Astrocyte (in vitro differentiated cells and primary cell): Measurements from ENCODE around the gene KCNG3. TPM values are rescaled to one million over a fixed set of nuclear protein-coding genes. Genes with fewer than 3 reads are reported as not detected.

Experiments used
- DNase-seq: peaks from one replicate; pipeline ENCODE4 v3.0.0-alpha.2; 2010; ENCODE audit warnings: low read depth
- FAIRE-seq: peaks from 2 replicates; lab custom pipeline; 2011; peaks lifted over from hg19 to GRCh38; lab: Jason Lieb, UNC
- H2AFZ ChIP-seq: 2 replicates; pipeline ENCODE4 v1.6.0; 2012; ENCODE audit warnings: low read depth, low read length, inconsistent platforms
- H3K27ac ChIP-seq: 2 replicates; pipeline ENCODE4 v1.5.1; 2011; ENCODE audit warnings: low read depth, low read length, inconsistent platforms
- H3K27me3 ChIP-seq: 2 replicates; pipeline ENCODE4 v1.6.0; 2011; ENCODE audit warnings: low read length, inconsistent platforms; ENCODE audit not compliant: insufficient read depth
- H3K36me3 ChIP-seq: 2 replicates; pipeline ENCODE4 v1.5.1; 2011; ENCODE audit warnings: low read length, inconsistent platforms; ENCODE audit not compliant: insufficient read depth
- H3K4me1 ChIP-seq: 2 replicates; pipeline ENCODE4 v1.5.1; 2011; ENCODE audit warnings: low read length, inconsistent platforms; ENCODE audit not compliant: insufficient read depth
- H3K4me2 ChIP-seq: 2 replicates; pipeline ENCODE4 v1.6.0; 2012; ENCODE audit warnings: low read length, inconsistent platforms
- H3K4me3 ChIP-seq: 2 replicates; pipeline ENCODE4 v1.5.1; 2011; ENCODE audit warnings: low read depth, mild to moderate bottlenecking, low read length, inconsistent platforms; ENCODE audit not compliant: insufficient read depth
- H3K79me2 ChIP-seq: 2 replicates; pipeline ENCODE4 v1.6.0; 2012; ENCODE audit warnings: mild to moderate bottlenecking, low read length, inconsistent platforms; ENCODE audit not compliant: insufficient read depth
- H3K9ac ChIP-seq: 2 replicates; pipeline ENCODE4 v1.6.0; 2012; ENCODE audit warnings: mild to moderate bottlenecking, low read length, inconsistent platforms
- H3K9me3 ChIP-seq: 2 replicates; pipeline ENCODE4 v1.5.1; 2012; ENCODE audit warnings: low read depth, mild to moderate bottlenecking, low read length, inconsistent platforms; ENCODE audit not compliant: insufficient read depth
- H4K20me1 ChIP-seq: 2 replicates; pipeline ENCODE4 v1.6.0; 2012; ENCODE audit warnings: low read length, inconsistent platforms; ENCODE audit not compliant: insufficient read depth
- H3K27ac Mint-ChIP-seq: one replicate; pipeline ENCODE4 v1.8.0; 2021; ENCODE audit warnings: mild to moderate bottlenecking, mixed read lengths; ENCODE audit not compliant: unreplicated experiment
- H3K27me3 Mint-ChIP-seq: one replicate; pipeline ENCODE4 v1.8.0; 2021; ENCODE audit warnings: low read depth, mixed read lengths; ENCODE audit not compliant: unreplicated experiment
- H3K36me3 Mint-ChIP-seq: one replicate; pipeline ENCODE4 v1.8.0; 2021; ENCODE audit warnings: low read depth, mixed read lengths; ENCODE audit not compliant: unreplicated experiment
- H3K4me1 Mint-ChIP-seq: one replicate; pipeline ENCODE4 v1.8.0; 2021; ENCODE audit warnings: low read depth, mixed read lengths; ENCODE audit not compliant: unreplicated experiment
- H3K4me3 Mint-ChIP-seq: one replicate; pipeline ENCODE4 v1.8.0; 2021; ENCODE audit warnings: mild to moderate bottlenecking, moderate library complexity, mixed read lengths; ENCODE audit not compliant: unreplicated experiment
- H3K9me3 Mint-ChIP-seq: one replicate; pipeline ENCODE4 v1.8.0; 2021; ENCODE audit warnings: mild to moderate bottlenecking, mixed read lengths; ENCODE audit not compliant: unreplicated experiment
- EZH2 ChIP-seq: IDR thresholded peaks from 2 replicates; pipeline ENCODE4 v1.6.1; 2012; ENCODE audit warnings: mild to moderate bottlenecking, low read length, inconsistent platforms; ENCODE audit not compliant: insufficient read depth
- total RNA-seq: library from RNA; stranded (reverse); gene quantifications from 2 replicates; pipeline ENCODE4 v1.2.1, GENCODE V29; 2021
- TF ChIP-seq, protein P1 (sequence below): IDR thresholded peaks from 2 replicates; pipeline ENCODE4 v1.5.1; 2011; ENCODE audit warnings: low read depth, mild to moderate bottlenecking, inconsistent platforms, low read length, moderate library complexity; ENCODE audit not compliant: insufficient read depth

KCNG3 gene
- total RNA-seq, 1 donor from 2014 or later: 0.20 TPM

DNA sequence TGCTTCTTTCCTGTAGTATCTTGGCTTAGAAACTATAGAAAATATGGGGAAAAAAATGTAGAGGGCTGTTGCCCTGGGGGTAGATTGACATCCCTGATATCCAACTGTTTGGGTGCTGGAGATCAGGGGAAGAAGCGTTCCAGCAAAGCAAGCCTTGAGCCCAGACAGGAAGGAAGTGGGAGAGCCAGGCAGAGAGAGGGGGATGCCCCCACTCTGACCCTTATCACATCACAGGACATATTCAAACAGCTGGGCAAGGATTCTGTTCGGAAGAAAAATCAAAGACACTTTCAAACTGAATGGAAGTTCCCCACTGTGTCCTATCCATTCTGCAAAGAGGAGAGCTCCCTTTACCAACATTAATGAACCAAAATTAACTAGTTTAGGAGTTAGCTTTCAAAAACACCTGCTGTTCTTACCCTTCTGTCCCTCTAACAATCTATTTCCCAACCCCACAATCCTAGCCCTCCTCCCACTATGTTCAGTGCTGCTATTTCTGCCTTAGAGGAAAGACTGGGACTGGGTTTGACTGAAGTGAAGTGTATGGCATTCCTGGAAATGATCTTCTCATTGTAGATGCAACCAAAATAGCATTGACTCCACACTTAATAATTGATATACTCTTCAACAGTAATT, 16.9 kb upstream of the KCNG3 start:
- H4K20me1 ChIP-seq: no peaks in the 10 kb centered on the region
- H3K4me3 Mint-ChIP-seq: peak overlapping the region; percentile 21
- H3K36me3 Mint-ChIP-seq: no peaks in the 10 kb centered on the region
- no peaks in the 10 kb centered on the region for H3K79me2 ChIP-seq
- peak overlapping the region; percentile 32 for H3K4me2 ChIP-seq
- H3K36me3 ChIP-seq: no peaks in the 10 kb centered on the region
- no peak overlapping the region for H3K27ac ChIP-seq
- H3K4me1 Mint-ChIP-seq: peaks cover 10% of the 10 kb centered on the region
- no peak overlapping the region for H3K4me3 ChIP-seq
- no peak overlapping the region for H2AFZ ChIP-seq
- no peak overlapping the region for H3K9ac ChIP-seq
- no peaks in the 10 kb centered on the region for H3K4me1 ChIP-seq
- H3K27me3 Mint-ChIP-seq: no peaks in the 10 kb centered on the region
- peak overlapping the region; percentile 58 for H3K27ac Mint-ChIP-seq
- DNase-seq (peak; percentile 12), FAIRE-seq (no peak)
- no peaks in the 10 kb centered on the region for H3K9me3 ChIP-seq
- H3K27me3 ChIP-seq: no peaks in the 10 kb centered on the region
- H3K9me3 Mint-ChIP-seq: no peaks in the 10 kb centered on the region
- TF ChIP-seq, protein P1, sequence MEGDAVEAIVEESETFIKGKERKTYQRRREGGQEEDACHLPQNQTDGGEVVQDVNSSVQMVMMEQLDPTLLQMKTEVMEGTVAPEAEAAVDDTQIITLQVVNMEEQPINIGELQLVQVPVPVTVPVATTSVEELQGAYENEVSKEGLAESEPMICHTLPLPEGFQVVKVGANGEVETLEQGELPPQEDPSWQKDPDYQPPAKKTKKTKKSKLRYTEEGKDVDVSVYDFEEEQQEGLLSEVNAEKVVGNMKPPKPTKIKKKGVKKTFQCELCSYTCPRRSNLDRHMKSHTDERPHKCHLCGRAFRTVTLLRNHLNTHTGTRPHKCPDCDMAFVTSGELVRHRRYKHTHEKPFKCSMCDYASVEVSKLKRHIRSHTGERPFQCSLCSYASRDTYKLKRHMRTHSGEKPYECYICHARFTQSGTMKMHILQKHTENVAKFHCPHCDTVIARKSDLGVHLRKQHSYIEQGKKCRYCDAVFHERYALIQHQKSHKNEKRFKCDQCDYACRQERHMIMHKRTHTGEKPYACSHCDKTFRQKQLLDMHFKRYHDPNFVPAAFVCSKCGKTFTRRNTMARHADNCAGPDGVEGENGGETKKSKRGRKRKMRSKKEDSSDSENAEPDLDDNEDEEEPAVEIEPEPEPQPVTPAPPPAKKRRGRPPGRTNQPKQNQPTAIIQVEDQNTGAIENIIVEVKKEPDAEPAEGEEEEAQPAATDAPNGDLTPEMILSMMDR: no peak
- no peak for TF ChIP-seq EZH2

DNA sequence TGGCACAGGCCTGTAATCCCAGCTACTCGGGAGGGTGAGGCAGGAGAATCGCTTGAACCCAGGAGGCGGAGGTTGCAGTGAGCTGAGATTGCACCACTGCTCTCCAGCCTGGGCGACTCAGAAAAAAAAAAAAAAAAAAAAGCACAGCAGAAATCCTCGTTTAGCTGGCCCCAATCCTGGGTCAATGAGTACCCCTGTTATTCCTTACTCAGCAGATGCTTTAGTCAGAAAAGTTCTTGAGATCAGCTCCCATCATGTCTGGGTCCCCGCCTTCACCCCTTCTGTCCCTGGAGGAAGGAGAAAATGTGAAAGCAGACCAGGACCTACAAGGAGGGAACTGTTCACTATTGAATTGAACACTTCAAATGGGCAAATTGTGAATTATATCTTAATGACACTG, 16.4 kb upstream of the KCNG3 start:
- Histone ChIP-seq H3K9me3 (no peaks in the 10 kb centered on the region), H3K4me2 (peak overlapping the region; percentile 32), H3K4me1 (no peaks in the 10 kb centered on the region), H2AFZ (no peak overlapping the region), H3K79me2 (no peaks in the 10 kb centered on the region), H3K27me3 (no peaks in the 10 kb centered on the region), H3K27ac (no peak overlapping the region), H3K9ac (no peak overlapping the region), H3K4me3 (no peak overlapping the region), H4K20me1 (no peaks in the 10 kb centered on the region), H3K36me3 (no peaks in the 10 kb centered on the region)
- FAIRE-seq: no peak
- DNase-seq: no peak
- Mint-ChIP-seq H3K27ac (peak overlapping the region; percentile 58), H3K27me3 (no peaks in the 10 kb centered on the region), H3K4me3 (no peak overlapping the region), H3K36me3 (no peaks in the 10 kb centered on the region), H3K4me1 (peaks cover 10% of the 10 kb centered on the region), H3K9me3 (no peaks in the 10 kb centered on the region)
- no peak for TF ChIP-seq EZH2
- TF ChIP-seq, protein P1: no peak
